Naive B cell (primary cell): ENCODE data around the gene EPB42. TPM values are rescaled to one million over a fixed set of nuclear protein-coding genes. Genes with fewer than 3 reads are reported as not detected.
"Not testable (repeated sequence)": the region's sequence is repeated elsewhere in the genome, so short reads cannot be mapped to it uniquely, and the experiment has no call there.

ENCODE experiments used
- ATAC-seq, 2 donors: fragments of 150-1000 bp; cut with Tn5 transposase; 2 replicates each; pipeline ENCODE4 v1.10.0; 2021; ENCODE audit warnings: low read depth in 2 of 2, mild to moderate bottlenecking in 2 of 2, moderate library complexity in 2 of 2
- DNase-seq: peaks from one replicate; pipeline ENCODE4 v3.0.0; 2022
- H3K27ac Mint-ChIP-seq, 6 donors: one replicate each; pipeline ENCODE4 v1.8.0; 2020 to 2022; ENCODE audit warnings: mild to moderate bottlenecking in 6 of 6, mixed read lengths in 6 of 6, moderate library complexity in 5 of 6, inconsistent platforms in 2 of 6
- H3K27me3 Mint-ChIP-seq, 3 donors: one replicate each; pipeline ENCODE4 v1.8.0; 2021 to 2022; ENCODE audit warnings: mixed read lengths in 3 of 3, mild to moderate bottlenecking in 1 of 3
- H3K36me3 Mint-ChIP-seq, 2 donors: one replicate each; pipeline ENCODE4 v1.8.0; 2020 to 2022; ENCODE audit warnings: mixed read lengths in 2 of 2, inconsistent platforms in 1 of 2, mild to moderate bottlenecking in 1 of 2
- H3K4me1 Mint-ChIP-seq, 3 donors: one replicate each; pipeline ENCODE4 v1.8.0; 2020 to 2022; ENCODE audit warnings: mixed read lengths in 3 of 3, inconsistent platforms in 1 of 3, mild to moderate bottlenecking in 1 of 3, moderate library complexity in 1 of 3
- H3K4me3 Mint-ChIP-seq, 8 donors: one replicate each; pipeline ENCODE4 v1.8.0; 2020 to 2022; ENCODE audit warnings: mild to moderate bottlenecking in 8 of 8, mixed read lengths in 8 of 8, moderate library complexity in 8 of 8, inconsistent platforms in 2 of 8
- H3K9me3 Mint-ChIP-seq, 7 donors: one replicate each; pipeline ENCODE4 v1.8.0; 2020 to 2022; ENCODE audit warnings: mixed read lengths in 7 of 7, mild to moderate bottlenecking in 5 of 7, inconsistent platforms in 2 of 7, moderate library complexity in 1 of 7
- polyA plus RNA-seq, 6 donors: library from polyadenylated mRNA; unstranded; fragments of 300-500 nt; fragmentation: Illumina TruSeq; gene quantifications; one replicate each; pipeline ENCODE4 v1.2.3, GENCODE V29; 2021; ENCODE audit warnings: low read depth in 6 of 6

EPB42 gene
- polyA plus RNA-seq, 6 donors from 2014 or later: 0.17 TPM; not detected in 5

GRCh38 chr15:43235536-43235935, 14.7 kb upstream of the EPB42 start:
- Mint-ChIP-seq H3K36me3 (no peaks in the 10 kb centered on the region), H3K4me1 (peaks cover 11 to 28% (median 16%) of the 10 kb centered on the region in 3 donors), H3K27ac (peak overlapping the region in 1 of 6 donors; percentile 17), H3K9me3 (no peaks in the 10 kb centered on the region), H3K4me3 (no peak overlapping the region), H3K27me3 (peaks cover 0 to 15% (median 9%) of the 10 kb centered on the region in 3 donors)
- ATAC-seq: no peak
- DNase-seq: no peak

- Mint-ChIP-seq H3K9me3 (no peaks in the 10 kb centered on the region), H3K4me1 (peaks cover 2 to 12% (median 7%) of the 10 kb centered on the region in 3 donors), H3K36me3 (no peaks in the 10 kb centered on the region), H3K4me3 (no peak overlapping the region), H3K27ac (no peak overlapping the region), H3K27me3 (peaks cover 0 to 8% (median 0%) of the 10 kb centered on the region in 3 donors)
- DNase-seq (no peak), ATAC-seq (no peak)
Observed at GRCh38 chr15:43232289-43232874, 11.6 kb upstream of the EPB42 start.

DNA sequence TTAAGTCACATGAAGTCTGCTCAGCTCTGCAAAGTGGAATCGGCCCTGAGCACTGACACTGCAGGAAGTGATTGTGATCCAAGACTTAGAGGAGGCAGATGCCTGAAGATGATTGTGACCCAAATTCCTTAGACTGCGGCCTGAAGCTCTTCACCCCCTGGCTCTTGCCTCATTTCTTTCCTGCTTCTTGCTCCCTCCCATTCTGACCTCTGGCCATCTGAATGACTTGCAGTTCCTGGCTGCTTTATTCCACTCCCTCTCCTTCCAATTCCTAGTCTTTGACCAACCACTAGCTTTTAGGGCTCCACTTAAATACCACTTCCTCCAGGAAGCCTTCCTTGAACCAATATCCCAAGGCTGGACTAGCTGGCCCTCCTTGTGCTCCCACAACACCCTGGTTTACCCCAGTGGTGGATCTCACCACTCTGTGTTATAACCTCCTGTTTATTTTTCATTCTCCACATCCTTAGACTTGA, 9.9 kb upstream of the EPB42 start:
- Mint-ChIP-seq H3K27me3 (peaks cover 0 to under 1% (median under 1%) of the 10 kb centered on the region in 3 donors), H3K36me3 (no peaks in the 10 kb centered on the region), H3K4me1 (peaks cover under 1 to 3% (median 3%) of the 10 kb centered on the region in 3 donors), H3K27ac (no peak overlapping the region), H3K4me3 (peak overlapping the region in 1 of 8 donors; percentile 40), H3K9me3 (no peaks in the 10 kb centered on the region)
- ATAC-seq: no peak
- no peak for DNase-seq

GRCh38 chr15:43229977-43230376, 9.2 kb upstream of the EPB42 start:
- Mint-ChIP-seq H3K9me3 (no peaks in the 10 kb centered on the region), H3K4me1 (peaks cover 4 to 10% (median 6%) of the 10 kb centered on the region in 3 donors), H3K27me3 (peaks cover 0 to 5% (median 0%) of the 10 kb centered on the region in 3 donors), H3K36me3 (no peaks in the 10 kb centered on the region), H3K4me3 (no peak overlapping the region), H3K27ac (no peak overlapping the region)
- ATAC-seq: no peak
- DNase-seq: no peak

DNA sequence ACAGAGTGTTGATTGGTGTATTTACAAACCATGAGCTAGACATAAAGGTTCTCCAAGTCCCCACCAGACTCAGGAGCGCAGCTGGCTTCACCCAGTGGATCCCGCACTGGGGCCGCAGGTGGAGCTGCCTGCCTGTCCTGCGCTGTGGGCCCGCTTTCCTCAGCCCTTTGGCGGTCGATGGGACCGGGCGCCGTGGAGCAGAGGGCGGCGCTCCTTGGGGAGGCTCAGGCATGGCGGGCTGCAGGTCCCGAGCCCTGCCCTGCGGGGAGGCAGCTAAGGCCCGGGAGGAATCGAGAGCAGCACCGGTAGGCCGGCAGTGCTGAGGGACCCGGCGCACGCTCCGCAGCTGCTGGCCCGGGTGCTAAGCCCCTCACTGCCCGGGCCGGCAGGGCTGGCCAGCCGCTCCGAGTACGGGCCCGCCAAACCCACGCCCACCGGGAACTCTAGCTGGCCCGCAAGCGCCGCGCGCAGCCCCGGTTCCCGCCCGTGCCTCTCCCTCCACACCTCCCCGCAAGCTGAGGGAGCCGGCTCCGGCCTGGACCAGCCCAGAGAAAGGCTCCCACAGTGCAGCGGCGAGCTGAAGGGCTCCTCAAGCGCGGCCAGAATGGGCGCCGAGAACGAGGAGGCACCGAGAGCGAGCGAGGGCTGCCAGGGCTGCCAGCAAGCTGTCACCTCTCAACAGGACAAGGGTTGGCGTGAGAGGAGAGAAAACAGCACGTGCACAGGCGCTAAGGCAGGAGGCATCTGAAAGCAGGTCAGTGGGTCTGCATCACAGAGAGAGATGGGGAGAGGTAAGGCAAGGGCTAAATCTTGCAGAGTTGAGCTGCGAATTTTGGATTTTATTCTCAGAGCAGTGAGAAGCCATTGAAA, 5.9 kb upstream of the EPB42 start:
- ATAC-seq: no peak
- Mint-ChIP-seq H3K9me3 (no peaks in the 10 kb centered on the region), H3K27me3 (peaks cover 0 to 5% (median 0%) of the 10 kb centered on the region in 3 donors), H3K4me3 (no peak overlapping the region), H3K27ac (no peak overlapping the region), H3K4me1 (peaks cover 4 to 10% (median 6%) of the 10 kb centered on the region in 3 donors), H3K36me3 (no peaks in the 10 kb centered on the region)
- DNase-seq: no peak

GRCh38 chr15:43225950-43226255, 5.1 kb upstream of the EPB42 start:
- peak overlapping the region in 1 of 6 donors; percentile 33 for H3K27ac Mint-ChIP-seq
- DNase-seq, H3K4me3 Mint-ChIP-seq, H3K4me1 Mint-ChIP-seq, ATAC-seq, H3K9me3 Mint-ChIP-seq, H3K27me3 Mint-ChIP-seq, H3K36me3 Mint-ChIP-seq: not testable (repeated sequence)

DNA sequence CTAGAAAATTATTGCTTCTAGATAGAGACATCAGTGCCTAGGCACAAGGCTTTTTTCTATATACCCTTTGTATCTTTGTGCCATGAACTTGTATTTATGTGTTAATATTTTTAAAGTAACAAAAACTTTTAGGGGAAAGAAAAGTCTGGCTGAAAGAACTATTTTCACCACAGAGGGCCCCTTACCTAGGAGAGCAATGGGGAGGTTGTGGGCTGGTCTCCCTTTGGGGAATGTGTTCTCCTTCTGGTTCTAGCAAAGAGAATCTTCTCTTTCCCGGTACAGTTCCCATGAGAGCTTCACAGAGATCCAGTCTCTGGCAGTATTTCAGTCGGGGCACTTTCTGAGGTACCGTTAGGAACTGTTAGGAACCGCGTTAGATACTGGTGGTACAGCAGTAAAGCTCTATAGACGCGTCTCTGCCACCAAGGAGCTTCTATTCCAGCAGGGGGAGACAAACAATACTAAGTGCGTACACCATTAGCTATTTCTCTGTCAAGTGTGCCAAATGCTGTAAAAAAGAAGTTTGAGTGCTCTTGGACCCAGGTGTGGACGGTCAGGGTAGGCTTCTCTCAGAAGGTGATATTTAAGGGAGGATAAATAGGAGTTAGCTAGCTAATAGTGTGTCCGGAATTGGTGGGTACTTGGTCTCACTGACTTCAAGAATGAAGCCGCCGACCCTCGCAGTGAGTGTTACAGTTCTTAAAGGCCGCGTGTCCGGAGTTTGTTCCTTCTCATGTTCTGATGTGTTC, 4.6 kb upstream of the EPB42 start:
- H3K36me3 Mint-ChIP-seq: no peaks in the 10 kb centered on the region
- peaks cover 5 to 9% (median 5%) of the 10 kb centered on the region in 3 donors for H3K27me3 Mint-ChIP-seq
- peaks cover 4 to 10% (median 6%) of the 10 kb centered on the region in 3 donors for H3K4me1 Mint-ChIP-seq
- H3K4me3 Mint-ChIP-seq: no peak overlapping the region
- DNase-seq (peak; percentile 67), ATAC-seq (peak; percentile 87 to 98)
- peak overlapping the region in 2 of 6 donors; percentile 33 to 63 for H3K27ac Mint-ChIP-seq
- H3K9me3 Mint-ChIP-seq: no peaks in the 10 kb centered on the region

DNA sequence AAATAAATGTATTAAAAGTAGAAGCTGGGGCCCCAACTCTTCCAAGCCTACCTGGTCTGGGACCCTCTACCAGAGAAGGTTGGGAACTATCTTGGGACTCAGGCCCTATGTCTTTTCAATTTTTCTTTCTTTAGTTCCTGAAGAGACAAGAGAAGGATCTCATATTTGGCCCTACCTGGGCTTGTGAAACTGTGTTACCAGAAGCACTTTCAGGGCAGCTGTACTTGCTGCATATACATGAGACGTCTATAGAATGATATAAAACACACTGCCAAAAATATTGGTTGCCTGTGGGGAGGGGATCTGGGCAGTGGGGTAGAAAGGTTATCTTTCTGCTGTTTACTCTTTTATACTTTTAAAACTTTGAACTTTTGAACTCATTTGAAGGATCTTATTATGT, 604 bp upstream of the EPB42 start:
- ATAC-seq: no peak
- no peak overlapping the region for H3K4me3 Mint-ChIP-seq
- peaks cover 4 to 10% (median 6%) of the 10 kb centered on the region in 3 donors for H3K4me1 Mint-ChIP-seq
- no peaks in the 10 kb centered on the region for H3K36me3 Mint-ChIP-seq
- no peak for DNase-seq
- H3K27me3 Mint-ChIP-seq: peaks cover 5 to 24% (median 9%) of the 10 kb centered on the region in 3 donors
- H3K9me3 Mint-ChIP-seq: peaks cover 0 to 7% (median 2%) of the 10 kb centered on the region in 7 donors
- H3K27ac Mint-ChIP-seq: no peak overlapping the region

- DNase-seq: no peak
- Mint-ChIP-seq H3K9me3 (peaks cover 0 to 7% (median 2%) of the 10 kb centered on the region in 7 donors), H3K4me1 (peaks cover 0 to 2% (median 0%) of the 10 kb centered on the region in 3 donors), H3K27me3 (peaks cover 5 to 24% (median 10%) of the 10 kb centered on the region in 3 donors), H3K36me3 (no peaks in the 10 kb centered on the region), H3K27ac (peak overlapping the region in 1 of 6 donors; percentile 61), H3K4me3 (peak overlapping the region in 1 of 8 donors; percentile 42)
- ATAC-seq: no peak
Observed at GRCh38 chr15:43219929-43220928, 589 bp downstream of the EPB42 start.

GRCh38 chr15:43218908-43219706, 1.7 kb downstream of the EPB42 start:
- Mint-ChIP-seq H3K9me3 (peaks cover 0 to 7% (median 2%) of the 10 kb centered on the region in 7 donors), H3K27ac (peak overlapping the region in 1 of 6 donors; percentile 48), H3K4me3 (no peak overlapping the region), H3K4me1 (no peaks in the 10 kb centered on the region), H3K36me3 (no peaks in the 10 kb centered on the region), H3K27me3 (peaks cover 5 to 24% (median 10%) of the 10 kb centered on the region in 3 donors)
- no peak for DNase-seq
- no peak for ATAC-seq

DNA sequence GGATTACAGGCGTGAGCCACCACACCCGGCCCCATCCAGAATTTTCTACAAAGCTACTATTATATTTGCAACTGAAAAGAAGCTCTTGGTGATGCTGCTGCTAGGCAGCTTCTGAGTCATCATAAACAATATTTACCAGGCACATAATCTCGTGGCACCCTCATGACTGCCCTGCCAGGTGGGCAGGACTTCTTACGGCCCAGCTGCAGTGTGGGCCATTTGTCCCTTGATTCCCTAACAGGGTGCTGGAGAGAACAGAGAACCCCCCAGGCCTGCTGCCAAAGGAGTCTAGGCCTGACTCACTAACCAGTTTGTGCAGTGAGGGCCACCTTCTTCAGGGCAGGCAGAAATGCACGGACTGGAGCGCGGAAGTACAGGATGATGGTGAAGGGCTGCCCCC, 4.9 kb downstream of the EPB42 start:
- no peaks in the 10 kb centered on the region for H3K4me1 Mint-ChIP-seq
- peak overlapping the region in 1 of 6 donors; percentile 52 for H3K27ac Mint-ChIP-seq
- H3K4me3 Mint-ChIP-seq: no peak overlapping the region
- no peaks in the 10 kb centered on the region for H3K36me3 Mint-ChIP-seq
- DNase-seq: no peak
- H3K9me3 Mint-ChIP-seq: peaks cover 0 to 7% (median 2%) of the 10 kb centered on the region in 7 donors
- ATAC-seq: no peak
- peaks cover 1 to 22% (median 10%) of the 10 kb centered on the region in 3 donors for H3K27me3 Mint-ChIP-seq
